Liver (tissue), 9 donors: Measurements from ENCODE around the gene HNMT. TPM values are rescaled to one million over a fixed set of nuclear protein-coding genes. Genes with fewer than 3 reads are reported as not detected.

Experiments used
- DNase-seq: peaks from one replicate; pipeline ENCODE4 v3.0.0-alpha.2; 2017; ENCODE audit warnings: low spot score
- H3K27ac ChIP-seq, 2 donors: one replicate each; pipeline ENCODE4 v1.7.0; 2013; ENCODE audit warnings: inconsistent platforms in 2 of 2, low read length in 2 of 2, control low read depth in 1 of 2, low read depth in 1 of 2, mild to moderate bottlenecking in 1 of 2
- H3K27me3 ChIP-seq, 4 donors: one replicate each; pipeline versions ENCODE4 v1.6.1 to v1.7.0; 2013; ENCODE audit warnings: low read length in 3 of 4, inconsistent platforms in 1 of 4, mild to moderate bottlenecking in 1 of 4, moderate library complexity in 1 of 4; ENCODE audit not compliant: control insufficient read depth in 4 of 4, insufficient read depth in 4 of 4
- H3K36me3 ChIP-seq, 4 donors: one replicate each; pipeline versions ENCODE4 v1.6.1 to v1.7.0; 2013; ENCODE audit warnings: low read length in 3 of 4, mild to moderate bottlenecking in 3 of 4, low read depth in 1 of 4, moderate library complexity in 1 of 4; ENCODE audit not compliant: control insufficient read depth in 4 of 4, insufficient read depth in 3 of 4
- H3K4me1 ChIP-seq, 4 donors: one replicate each; pipeline versions ENCODE4 v1.6.1 to v1.7.0; 2013; ENCODE audit warnings: low read length in 3 of 4, mild to moderate bottlenecking in 3 of 4, moderate library complexity in 1 of 4; ENCODE audit not compliant: control insufficient read depth in 4 of 4, insufficient read depth in 4 of 4
- H3K4me3 ChIP-seq, 3 donors: one replicate each; pipeline versions ENCODE4 v1.6.1 to v1.7.0; 2013; ENCODE audit warnings: low read length in 3 of 3, control low read depth in 1 of 3, low read depth in 1 of 3, mild to moderate bottlenecking in 1 of 3
- H3K9ac ChIP-seq, 2 donors: one replicate each; pipeline ENCODE4 v1.7.0; 2013; ENCODE audit warnings: low read length in 2 of 2, mild to moderate bottlenecking in 2 of 2, moderate library complexity in 2 of 2, control low read depth in 1 of 2, low read depth in 1 of 2
- H3K9me3 ChIP-seq, 4 donors: one replicate each; pipeline versions ENCODE4 v1.6.1 to v1.7.0; 2013; ENCODE audit warnings: low read length in 3 of 4; ENCODE audit not compliant: control insufficient read depth in 4 of 4
- ATF3 ChIP-seq: IDR thresholded peaks from 2 replicates; pipeline ENCODE4 v1.6.1; 2016; ENCODE audit warnings: antibody characterized with exemption
- CTCF ChIP-seq: fragments of 150-350 bp; IDR thresholded peaks from 2 replicates; pipeline ENCODE4 v1.5.1; 2017; ENCODE audit warnings: improper control_type of control experiment, low read depth, low read length; ENCODE audit not compliant: missing input control
- EGR1 ChIP-seq, 2 donors: IDR thresholded peaks; 2 replicates each; pipeline ENCODE4 v1.6.1; 2016 to 2018; ENCODE audit warnings: antibody characterized with exemption in 2 of 2, low read depth in 2 of 2
- FOXA1 ChIP-seq: IDR thresholded peaks from 2 replicates; pipeline ENCODE4 v1.6.1; 2016; ENCODE audit warnings: antibody characterized with exemption
- GABPA ChIP-seq, 2 donors: IDR thresholded peaks in 1 of 2; conservative IDR thresholded peaks in 1 of 2; 2 replicates each; pipeline ENCODE4 v1.6.1; 2016; ENCODE audit warnings: antibody characterized with exemption in 2 of 2, mild to moderate bottlenecking in 1 of 2, moderate library complexity in 1 of 2
- HNF4A ChIP-seq, 2 donors: conservative IDR thresholded peaks; 2 replicates each; pipeline ENCODE4 v1.6.1; 2016; ENCODE audit warnings: antibody characterized with exemption in 2 of 2, mild to moderate bottlenecking in 2 of 2
- NR2F2 ChIP-seq: IDR thresholded peaks from 2 replicates; pipeline ENCODE4 v1.6.1; 2016; ENCODE audit warnings: antibody characterized with exemption
- RAD21 ChIP-seq, 2 donors: IDR thresholded peaks; 2 replicates each; pipeline ENCODE4 v1.6.1; 2016; ENCODE audit warnings: antibody characterized with exemption in 2 of 2, mild to moderate bottlenecking in 2 of 2
- REST ChIP-seq: IDR thresholded peaks from 2 replicates; pipeline ENCODE4 v1.6.1; 2016; ENCODE audit warnings: antibody characterized with exemption, mild to moderate bottlenecking
- RXRA ChIP-seq, 2 donors: IDR thresholded peaks; 2 replicates each; pipeline ENCODE4 v1.6.1; 2017 to 2018; ENCODE audit warnings: antibody characterized with exemption in 2 of 2, mild to moderate bottlenecking in 1 of 2
- TAF1 ChIP-seq: conservative IDR thresholded peaks from 2 replicates; pipeline ENCODE4 v1.6.1; 2016; ENCODE audit warnings: antibody characterized with exemption, mild to moderate bottlenecking
- WGBS: extraction: QIAGEN DNeasy Blood & Tissue Kit; methylation state at CpG from one replicate; pipeline ENCODE4 v1.1.7; 2013; 5-methylcytosine and 5-hydroxymethylcytosine counted together
- polyA plus RNA-seq, 2 donors: library from polyadenylated mRNA; stranded (reverse) in 1 of 2; unstranded in 1 of 2; fragments of 200-250 nt in 1 of 2; fragments of >200 nt in 1 of 2; fragmentation: Nextera tagmentation in 1 of 2; extraction: Ambion mirVana in 1 of 2; gene quantifications; one replicate each; pipeline versions ENCODE4 v1.2.1 to v1.2.3, GENCODE V29; 2013 to 2015
- total RNA-seq, 2 donors: library from RNA; depleted of rRNA; stranded (reverse); fragments of >200 nt; gene quantifications; one replicate each; pipeline ENCODE4 v1.2.3, GENCODE V29; 2014
- TF ChIP-seq, protein P1 (sequence below): IDR thresholded peaks from 2 replicates; pipeline ENCODE4 v1.6.1; 2016; ENCODE audit warnings: antibody characterized with exemption
- donor health status: healthy.
- donor health status: healthy.
- donor health status: healthy.
- donor health status: healthy.
- donor health status: healthy.

HNMT gene
- total and polyA plus RNA-seq, 4 donors: 44.4 to 103 (median 78.5) TPM

DNA sequence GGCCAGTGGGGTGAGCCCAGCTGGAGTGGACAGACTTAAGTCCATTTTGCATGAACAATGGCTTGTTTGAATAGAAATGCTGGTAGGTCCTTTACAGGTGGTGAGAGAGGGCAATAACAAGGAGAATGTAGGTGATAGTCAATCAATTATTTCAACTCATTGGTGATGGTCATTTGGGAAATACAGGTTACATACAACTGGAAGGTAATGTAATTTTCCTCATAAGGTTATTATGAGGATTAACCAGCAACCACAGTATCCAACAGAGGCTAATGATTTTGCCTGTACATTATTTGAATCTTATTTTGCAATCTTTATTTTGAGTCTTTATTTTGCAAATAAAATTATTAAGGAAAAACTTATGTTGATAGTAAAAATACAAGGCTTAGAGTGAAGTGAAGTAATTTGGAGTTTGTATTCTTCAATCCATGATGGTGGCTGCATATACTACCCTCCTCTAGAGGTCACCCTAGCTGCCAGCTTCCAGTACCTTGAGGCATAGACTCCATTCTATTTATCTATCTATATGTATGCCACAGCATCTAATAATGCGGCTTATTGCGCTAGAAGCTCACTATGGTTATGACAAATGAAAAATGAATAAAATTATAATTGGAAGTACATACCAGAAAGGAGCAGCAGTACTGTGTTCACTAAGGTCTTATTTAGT is 20.5 kb upstream of the HNMT start:
- no peak for TF ChIP-seq HNF4A (conservative IDR thresholded peaks at IDR 0.05)
- peak in 1 of 2 donors; percentile 5 for TF ChIP-seq RAD21 (IDR thresholded peaks at IDR 0.05)
- Histone ChIP-seq H3K27me3 (no peaks in the 10 kb centered on the region), H3K36me3 (no peaks in the 10 kb centered on the region), H3K9ac (no peak overlapping the region), H3K4me3 (peak overlapping the region in 2 of 3 donors; percentile 17 to 43), H3K27ac (peak overlapping the region; percentile 47 to 71), H3K9me3 (no peaks in the 10 kb centered on the region), H3K4me1 (peaks cover 5 to 50% (median 30%) of the 10 kb centered on the region in 4 donors)
- 98% methylated on average over 2 of the region's 2 CpGs for WGBS
- no peak for DNase-seq

- no peaks in the 10 kb centered on the region for H3K27me3 ChIP-seq
- H3K9ac ChIP-seq: no peak overlapping the region
- no peak for DNase-seq
- peaks cover 5 to 41% (median 24%) of the 10 kb centered on the region in 4 donors for H3K4me1 ChIP-seq
- H3K4me3 ChIP-seq: no peak overlapping the region
- 70% methylated on average over 5 of the region's 5 CpGs for WGBS
- H3K36me3 ChIP-seq: no peaks in the 10 kb centered on the region
- H3K27ac ChIP-seq: no peak overlapping the region
- H3K9me3 ChIP-seq: no peaks in the 10 kb centered on the region
- TF ChIP-seq, protein P1, sequence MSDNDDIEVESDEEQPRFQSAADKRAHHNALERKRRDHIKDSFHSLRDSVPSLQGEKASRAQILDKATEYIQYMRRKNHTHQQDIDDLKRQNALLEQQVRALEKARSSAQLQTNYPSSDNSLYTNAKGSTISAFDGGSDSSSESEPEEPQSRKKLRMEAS: no peak
- TF ChIP-seq FOXA1: no peak
- no peak for TF ChIP-seq RXRA (IDR thresholded peaks at IDR 0.05)
- TF ChIP-seq GABPA (IDR thresholded peaks at IDR 0.05 in 1 of 2, conservative IDR thresholded peaks at IDR 0.05 in 1 of 2): no peak
- no peak for TF ChIP-seq ATF3
- no peak for TF ChIP-seq TAF1
- no peak for TF ChIP-seq NR2F2
- no peak for TF ChIP-seq EGR1 (IDR thresholded peaks at IDR 0.05; ENCODE audit: low read depth in 2 of 2)
- no peak for TF ChIP-seq REST
- TF ChIP-seq CTCF: no peak
- TF ChIP-seq RAD21 (IDR thresholded peaks at IDR 0.05): no peak
Observed at GRCh38 chr2:137944714-137945113, 19.6 kb upstream of the HNMT start.
